GM21360 (cell line): ENCODE data around the gene FBXW11.

Source experiments
- ATAC-seq: cut with Tn5 transposase; IDR thresholded peaks from one replicate; pipeline ENCODE4 v1.9.1; 2021; ENCODE audit warnings: mild to moderate bottlenecking, moderate library complexity; ENCODE audit not compliant: unreplicated experiment

FBXW11 gene

DNA sequence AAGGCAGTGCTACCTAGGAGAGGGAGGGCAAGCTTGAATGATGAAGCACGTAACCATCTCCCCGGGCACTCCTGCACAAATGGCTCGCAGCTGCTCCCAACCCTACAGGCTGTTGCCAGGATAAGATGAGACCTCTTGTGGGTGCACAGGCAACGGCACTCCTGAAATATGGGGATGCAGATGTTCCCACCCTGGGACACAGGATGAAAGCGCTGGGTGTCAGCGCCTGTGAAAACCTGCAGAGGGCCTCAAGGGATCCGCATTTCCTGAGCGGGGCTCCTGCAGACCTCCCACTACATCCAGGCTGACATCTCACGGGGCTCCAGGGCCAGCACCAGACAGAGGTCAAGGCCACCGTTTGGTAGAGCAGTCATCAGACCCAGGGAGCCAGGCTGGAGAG lies 160.1 kb downstream of the FBXW11 start:
- no peak for ATAC-seq

DNA sequence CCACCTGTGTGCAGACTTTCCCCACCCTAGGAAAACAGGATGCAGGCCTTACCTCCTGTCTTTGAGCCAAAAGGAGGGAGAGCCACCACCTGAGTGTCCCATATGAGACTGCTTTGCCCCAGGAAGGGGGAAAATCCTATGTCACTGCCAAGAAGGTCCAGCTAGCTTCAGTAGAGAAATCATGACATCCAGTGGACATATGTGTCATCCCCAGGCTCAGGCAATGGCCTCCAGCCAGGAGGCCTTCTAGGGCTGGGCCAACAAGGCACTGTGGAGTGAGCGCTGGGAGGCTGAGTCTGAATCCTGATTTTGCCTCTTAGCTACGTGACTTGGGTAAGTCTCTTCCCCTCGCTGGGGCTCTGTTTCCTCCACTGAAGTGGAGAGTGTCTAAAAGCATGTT lies 160.6 kb downstream of the FBXW11 start:
- no peak for ATAC-seq

DNA sequence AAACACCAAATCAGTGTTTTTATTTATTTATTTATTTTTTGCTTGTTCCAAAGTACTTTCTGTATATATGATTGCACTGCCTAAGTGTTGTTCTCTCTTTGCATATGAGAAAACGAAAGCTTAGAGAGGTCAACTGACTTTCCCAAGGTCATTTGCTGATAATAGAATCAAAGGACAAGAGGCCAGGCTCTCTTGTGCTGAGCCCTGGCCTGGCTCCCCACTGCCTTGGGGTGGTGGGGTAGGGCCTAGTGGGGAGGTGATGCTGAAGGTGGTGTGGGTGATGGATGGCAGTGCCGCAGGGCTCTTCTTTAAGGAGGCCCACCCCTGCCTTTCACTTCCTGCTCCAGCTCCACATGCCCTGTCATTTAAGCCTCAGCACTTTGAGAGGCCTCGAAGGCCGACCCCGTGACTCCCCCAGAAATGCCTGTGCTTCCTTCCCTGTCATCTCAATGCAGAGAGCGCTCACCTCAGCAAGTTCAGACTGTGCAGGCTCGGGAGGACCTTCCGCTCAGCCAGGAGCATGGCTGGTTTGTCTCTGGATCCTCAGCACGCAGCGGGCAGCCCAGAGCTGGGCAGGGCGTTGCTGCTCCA lies 161.3 kb downstream of the FBXW11 start:
- no peak for ATAC-seq

DNA sequence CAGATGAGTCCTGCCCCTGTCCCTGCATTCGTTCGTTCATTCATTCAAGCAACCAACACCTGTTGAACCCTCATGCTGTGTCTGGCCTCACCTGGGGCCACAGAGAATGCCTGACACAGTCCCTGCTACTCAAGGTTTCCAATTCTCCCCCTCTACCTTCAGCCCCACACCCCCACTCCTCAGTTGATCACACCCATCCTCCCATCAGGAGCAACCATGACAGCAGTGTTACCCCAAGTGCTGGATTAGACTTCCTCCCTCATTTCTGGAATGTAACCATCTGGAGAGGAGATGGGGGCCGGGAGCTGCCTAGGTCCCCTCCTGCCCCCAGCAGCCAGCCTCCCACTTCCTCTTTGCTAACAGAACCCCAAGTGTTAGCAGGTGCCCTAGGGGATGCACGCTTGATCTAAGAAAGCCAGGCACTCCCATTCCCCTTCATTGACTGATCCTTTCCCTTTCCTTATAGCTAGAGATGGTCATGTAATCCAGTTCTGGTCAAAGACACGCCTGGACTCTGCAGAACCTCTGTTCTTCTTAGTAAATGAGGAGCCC lies 163.6 kb downstream of the FBXW11 start:
- ATAC-seq = no peak

DNA sequence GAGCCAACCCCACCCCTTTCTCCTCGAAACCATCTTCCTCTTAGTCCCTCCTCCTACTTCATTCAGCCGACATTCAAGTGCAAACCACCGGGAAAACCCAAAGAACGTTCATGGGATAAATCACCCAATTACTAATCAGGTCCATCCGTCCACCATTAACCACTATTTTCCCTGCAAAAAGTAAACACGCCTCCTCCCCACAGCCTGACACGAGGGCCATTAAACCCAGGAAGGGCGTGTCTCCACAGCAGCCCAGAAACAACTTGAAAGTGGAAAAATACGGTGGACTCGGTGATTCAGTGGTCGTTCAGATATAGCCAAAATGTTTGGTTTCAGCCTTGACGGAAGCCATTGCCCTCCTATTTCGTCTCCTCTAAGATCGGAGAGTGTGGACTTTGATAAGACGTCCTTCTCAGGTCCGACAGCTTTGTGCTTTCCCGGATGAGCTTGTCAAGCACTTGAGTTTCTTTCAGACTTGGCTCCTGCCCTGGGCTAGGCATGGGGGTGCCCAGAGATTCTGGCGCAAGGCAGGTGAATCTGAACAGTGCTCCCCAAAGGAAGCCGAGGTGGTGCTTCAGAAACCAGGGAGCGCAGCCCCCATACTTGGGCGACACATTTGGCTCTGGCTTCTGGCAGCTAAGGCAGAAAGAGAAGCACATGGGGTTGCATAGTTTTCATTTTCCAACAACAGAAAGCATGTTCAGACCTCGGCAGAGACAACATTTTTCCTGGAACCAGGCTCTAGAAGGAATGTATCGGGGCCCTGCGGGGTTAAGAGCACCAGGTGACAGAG lies 164.3 kb downstream of the FBXW11 start:
- ATAC-seq = no peak

DNA sequence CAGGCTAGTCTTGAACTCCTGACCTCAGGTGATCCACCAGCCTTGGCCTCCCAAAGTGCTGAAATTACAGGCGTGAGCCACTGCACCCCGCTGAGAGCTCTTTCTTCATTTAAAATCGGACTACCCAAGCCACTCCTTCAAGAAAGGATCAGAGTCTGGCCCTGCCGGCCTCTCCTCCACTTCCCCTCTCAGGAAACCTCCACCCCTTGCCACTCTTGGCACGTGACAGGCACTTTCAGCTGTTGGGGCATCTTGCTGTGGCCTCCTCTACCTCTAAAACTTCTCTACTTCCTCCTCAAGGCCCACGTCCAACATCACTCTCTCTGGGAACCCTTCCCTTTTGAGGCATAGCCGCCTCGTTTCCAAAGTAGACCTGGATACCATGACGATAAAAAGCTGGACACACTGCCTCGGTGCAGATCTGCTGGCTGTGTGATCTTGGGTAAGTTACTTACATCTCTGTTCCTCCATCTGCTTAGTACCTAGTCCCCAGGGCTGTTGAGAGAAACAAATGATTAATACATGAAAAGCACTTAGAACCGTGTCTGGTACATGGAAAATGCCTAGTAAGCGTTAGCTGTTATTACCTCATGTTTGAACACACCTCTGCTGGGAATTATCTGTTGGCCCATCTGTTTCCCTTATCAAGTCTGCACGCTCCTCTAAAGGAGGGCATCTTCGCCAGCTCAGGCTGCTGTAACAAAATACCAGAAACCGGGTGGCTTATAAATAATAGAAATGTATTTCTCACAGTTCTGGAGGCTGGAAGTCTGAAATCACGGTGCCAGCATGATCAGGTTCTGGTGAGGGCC lies 165.5 kb downstream of the FBXW11 start:
- no peak for ATAC-seq

DNA sequence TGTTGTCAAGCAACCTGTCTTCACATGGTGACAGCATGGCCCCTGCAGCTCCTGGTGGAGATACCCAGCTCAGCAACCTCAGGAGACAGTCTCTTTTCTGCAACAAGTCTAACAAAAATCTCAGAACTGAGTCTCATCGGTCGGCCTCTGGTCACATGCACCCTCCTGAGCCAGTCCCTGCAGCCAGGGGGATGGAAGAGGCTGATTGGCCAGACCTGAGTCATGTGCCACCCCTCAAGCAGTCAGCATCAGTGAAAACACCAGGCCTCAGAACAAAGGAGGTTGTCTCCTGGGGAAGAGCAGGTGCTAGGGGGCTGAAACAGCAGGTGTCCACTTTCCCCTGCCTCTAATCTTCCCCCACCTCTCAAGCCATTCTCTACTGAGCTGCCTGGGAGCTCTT lies 166.4 kb downstream of the FBXW11 start:
- ATAC-seq = no peak

DNA sequence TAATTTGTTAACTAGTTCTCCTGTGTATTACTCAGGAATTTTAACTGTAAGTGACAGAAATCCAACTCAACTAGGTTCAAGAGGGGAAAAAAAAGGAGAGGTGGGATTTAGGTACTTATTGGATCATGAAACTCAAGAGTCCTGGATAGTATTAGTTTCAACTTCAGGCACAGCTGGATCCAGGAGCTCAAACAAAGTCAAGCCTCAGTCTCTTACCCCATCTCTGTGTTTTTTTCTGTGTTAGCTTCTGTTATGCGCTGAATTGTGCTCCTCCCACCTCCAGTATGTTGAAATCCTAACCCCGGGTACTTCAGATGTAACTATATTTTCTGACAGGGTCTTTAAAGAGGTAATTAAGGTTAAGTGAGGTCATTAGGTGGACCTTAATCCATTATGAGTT lies 167.3 kb downstream of the FBXW11 start:
- ATAC-seq = no peak

DNA sequence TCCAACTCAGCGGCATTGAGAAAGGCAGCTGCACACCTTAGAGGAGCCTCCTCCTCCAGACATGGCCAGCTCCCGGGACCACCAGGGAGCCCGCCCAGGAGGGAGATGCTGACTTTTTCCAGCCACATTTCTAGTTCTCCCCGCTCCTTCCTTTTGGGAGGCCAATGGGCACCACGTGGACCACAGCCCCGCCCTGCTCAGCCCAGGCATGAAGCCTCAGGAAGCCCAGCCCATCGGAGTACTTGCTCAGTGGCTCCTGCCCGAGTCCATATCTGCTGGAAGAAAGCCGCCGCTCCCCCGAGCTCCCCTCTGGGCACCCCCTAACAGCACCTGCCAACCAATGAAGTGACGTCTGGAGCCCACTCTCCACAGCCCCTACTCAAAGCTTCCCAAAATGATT lies 168.4 kb downstream of the FBXW11 start:
- no peak for ATAC-seq

DNA sequence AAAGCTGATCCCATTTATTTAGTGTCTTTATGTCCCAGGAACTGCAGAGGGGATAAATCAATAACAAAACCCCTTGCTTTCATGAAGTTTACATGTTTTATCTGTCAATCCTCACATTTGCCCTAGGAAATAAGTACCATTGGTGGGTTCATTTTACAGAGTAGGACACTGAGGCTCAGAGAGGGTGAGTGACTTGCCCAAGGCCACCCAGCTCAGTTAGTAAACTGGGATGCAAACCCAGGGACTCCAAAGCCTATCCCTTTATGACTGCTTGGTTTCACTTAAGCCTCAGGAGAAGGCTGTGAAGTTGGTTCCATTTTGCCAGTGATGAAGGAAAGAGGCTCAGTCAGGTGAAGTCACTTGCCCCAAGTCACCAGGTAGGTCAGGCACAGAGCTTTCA lies 168.9 kb downstream of the FBXW11 start:
- ATAC-seq = no peak

DNA sequence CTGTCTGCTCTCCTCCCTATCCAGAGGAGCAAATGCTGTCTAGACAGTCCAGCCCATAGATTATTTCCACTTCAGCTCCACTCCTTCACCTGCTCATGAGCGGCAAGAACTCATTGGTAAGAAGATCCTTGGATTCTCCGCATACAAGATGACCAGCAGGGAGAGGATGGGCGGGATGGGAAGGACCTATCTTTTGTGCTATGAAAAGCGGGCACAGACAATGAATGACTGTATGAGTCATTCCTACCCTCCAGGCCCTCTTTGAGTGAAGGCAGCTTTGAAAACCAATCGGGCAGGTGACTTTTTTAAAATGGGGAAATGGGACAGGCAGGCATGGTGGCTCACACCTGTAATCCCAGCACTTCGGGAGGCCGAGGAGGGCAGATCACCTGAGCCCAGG lies 171.4 kb downstream of the FBXW11 start:
- no peak for ATAC-seq

DNA sequence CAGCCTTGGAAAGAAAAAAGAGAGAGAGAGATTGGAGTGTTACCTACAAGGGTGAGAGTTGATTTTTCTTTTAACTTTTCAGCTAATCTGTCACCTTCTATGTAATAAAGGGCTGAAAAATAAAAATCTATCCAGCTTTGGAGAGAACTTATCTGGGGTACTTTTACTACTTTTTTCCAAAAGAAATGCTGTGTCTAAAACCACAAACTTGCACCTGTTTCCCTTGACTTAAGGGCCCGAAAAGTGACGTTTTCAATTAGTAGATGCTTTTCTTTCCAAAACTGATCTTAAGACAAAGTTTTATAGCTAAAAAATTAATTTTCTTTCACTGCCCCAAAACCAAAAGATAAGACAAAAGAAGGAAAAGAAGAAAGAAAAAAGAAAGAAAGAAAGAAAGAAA lies 172.0 kb downstream of the FBXW11 start:
- no peak for ATAC-seq

DNA sequence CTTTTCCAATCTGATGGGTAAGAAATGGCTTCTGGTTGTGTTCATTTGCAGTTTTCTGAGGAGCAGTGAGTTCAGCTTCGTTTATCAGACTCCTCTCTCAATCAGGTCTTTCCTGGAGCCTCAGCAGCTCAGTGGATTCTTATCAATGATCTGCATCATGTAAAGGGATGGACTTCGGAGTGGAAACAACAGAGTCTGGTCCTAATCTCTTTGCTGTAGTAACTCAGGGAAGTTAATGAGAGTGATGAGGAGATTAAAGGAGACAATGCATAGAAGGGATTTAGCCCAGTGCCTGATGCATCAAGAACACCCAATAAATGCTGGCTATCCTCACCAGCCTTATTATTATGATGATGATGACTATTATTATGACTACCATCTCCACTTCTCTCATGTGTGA lies 173.7 kb downstream of the FBXW11 start:
- no peak for ATAC-seq

DNA sequence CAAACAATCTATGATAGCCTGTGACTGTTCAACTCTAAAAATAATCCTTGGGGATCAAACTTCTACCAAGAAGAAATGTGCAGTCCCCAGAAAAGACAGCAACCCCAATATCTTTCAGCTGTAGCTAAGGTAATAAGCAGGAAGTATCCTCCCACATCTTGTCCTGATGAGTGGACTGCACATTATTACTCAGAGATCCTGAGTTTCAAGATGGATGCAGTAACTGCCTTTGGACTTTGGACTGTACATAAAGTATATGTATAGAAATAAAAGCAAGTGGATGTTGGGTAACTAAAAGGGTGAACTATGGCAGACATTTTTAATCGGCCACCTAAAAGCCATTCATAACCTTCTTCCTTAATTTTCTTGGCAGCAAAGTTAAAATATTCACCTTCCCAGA lies 175.8 kb downstream of the FBXW11 start:
- no peak for ATAC-seq

DNA sequence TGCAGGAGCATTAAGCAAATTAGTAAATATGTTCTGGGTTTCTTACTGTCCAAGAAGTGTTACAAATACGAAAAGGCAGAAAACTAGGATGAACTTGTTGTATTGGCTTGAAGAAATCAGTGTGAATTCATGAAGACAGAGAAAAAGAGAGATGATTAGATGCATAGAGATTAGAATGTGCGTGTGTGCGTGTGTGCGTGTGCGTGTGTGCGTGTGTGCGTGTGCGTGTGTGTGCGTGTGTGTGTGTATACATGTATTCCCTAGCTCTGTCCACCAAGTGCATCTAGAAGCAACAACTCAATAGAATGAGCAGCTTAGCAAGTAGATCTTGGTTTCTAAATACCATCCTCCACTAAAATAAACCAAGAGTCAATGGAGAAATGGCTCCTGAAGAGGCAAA lies 179.3 kb downstream of the FBXW11 start:
- no peak for ATAC-seq

DNA sequence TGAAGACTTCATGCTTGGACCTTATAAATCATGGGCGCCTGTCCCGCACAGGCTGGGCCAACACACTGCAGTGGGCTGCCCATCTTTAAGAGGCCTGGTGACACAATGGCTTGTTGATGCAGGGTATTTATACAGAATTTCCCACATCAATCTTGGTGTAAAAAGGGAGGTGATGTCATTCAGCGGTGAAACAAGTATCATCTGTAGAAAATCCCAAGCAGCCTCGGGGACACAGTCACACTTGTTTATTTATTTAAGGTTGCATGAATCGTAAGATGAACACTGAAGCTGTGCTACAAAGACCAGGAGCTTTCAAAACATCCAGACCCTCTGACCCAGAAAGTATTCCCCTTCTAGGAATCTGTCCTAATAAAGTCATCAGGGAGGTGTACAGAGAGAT lies 180.3 kb downstream of the FBXW11 start:
- ATAC-seq = no peak

DNA sequence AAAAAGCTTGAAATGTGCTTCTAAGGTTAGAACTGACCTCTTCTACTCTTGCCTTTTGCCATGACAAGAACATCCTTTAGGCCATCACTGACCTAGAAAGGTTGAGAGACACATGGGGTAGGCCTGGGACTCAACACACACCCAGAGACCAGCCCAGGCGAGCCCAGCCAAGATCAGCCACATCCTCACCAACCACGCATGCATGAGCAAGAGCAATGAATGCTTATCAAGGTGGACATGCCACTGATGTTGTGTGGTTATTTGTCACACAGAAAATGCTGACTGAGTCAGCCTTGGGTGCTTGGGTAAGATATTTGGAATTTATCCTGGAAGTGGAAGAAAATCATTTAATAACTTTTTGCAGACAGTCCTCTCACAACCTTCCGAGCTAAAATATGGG lies 181.4 kb downstream of the FBXW11 start:
- ATAC-seq = no peak

DNA sequence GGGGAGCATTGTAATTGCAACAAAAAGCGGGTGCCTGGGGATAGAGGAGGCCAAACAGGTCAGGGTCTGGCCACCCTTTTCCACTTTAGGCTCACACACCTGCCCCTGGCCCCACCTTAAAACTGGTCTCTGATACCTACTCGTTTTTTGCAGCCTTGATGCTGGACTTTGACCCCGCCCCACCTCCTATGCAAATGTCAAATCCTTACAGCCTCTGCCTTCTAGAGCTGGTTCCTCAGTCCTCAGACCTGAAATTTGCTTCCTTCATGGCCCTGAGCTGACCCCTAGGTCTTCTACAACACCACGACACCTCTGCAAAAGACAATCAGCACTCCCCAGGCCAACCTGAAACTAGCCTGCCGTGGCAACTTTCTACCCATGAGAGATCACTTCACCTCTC lies 183.2 kb downstream of the FBXW11 start:
- no peak for ATAC-seq

DNA sequence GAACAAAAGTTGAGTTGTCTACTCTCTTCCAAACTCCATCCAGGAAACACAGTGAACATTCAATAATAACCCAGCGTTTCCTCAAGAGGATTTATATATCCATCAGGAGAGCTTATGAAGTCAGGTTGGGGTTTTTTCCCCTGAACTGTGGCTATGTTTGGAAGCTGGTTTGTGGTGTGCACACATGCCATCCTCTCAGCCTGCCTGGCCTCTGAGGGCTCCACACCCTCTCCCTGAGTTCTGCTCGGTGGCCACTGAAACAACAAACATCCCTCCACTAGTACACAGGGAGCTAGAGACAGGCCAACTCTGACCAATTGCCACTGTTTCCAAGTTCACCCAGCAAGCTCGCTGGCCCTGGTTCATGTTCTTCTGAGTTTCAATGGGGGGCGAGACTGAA lies 185.2 kb downstream of the FBXW11 start:
- no peak for ATAC-seq

DNA sequence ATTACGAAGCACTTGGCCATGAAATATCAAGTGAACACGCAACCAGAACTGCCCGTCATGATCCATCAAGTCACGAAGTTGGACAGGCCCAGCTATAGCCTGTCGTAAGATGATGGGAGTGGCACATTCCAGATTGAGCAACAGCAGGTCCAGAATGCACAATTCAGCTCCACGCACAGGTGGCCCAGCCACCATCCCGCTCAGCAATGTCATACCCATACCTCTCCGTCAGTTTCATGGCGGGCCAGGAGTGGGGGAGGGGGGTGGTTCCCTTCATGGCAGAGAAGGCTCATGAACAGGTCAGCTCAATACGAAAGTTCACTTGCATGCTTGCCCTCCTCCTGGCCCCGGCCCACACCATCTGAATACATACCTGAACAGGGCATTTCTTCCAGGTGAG lies 185.9 kb downstream of the FBXW11 start:
- ATAC-seq = no peak

DNA sequence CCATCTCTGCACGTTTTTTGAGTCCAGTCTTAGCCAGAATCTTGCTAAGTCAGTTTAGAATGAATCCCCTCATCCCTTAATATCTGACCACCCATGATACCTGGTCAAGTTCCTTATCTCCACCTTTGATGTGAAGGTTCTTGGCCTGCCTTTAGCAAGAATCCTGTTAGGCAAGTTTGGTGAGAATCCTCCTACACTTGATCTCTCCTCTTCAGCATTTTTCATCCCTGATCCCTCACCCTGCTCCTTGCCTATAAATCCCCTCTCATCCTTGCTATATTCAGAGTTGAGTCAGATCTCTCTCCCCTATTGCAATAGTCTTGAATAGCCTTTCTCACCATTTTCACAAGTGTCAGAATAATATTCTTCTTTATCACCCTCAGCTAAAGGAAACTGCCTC lies 189.8 kb downstream of the FBXW11 start:
- no peak for ATAC-seq
